Transverse colon (tissue), 3 donors: ENCODE results near the gene PLAC8L1.

ENCODE experiments used
- CTCF ChIP-seq, 5 experiments: fragments of 200-600 bp in 3 of 5; fragments of 450-650 bp in 2 of 5; sonication (generic) in 3 of 5; IDR thresholded peaks; 1 replicate in 2 of 5; 2 replicates in 3 of 5; pipeline ENCODE4 v1.5.1; 2016 to 2017; ENCODE audit warnings: antibody characterized with exemption in 5 of 5, inconsistent platforms in 3 of 5, mild to moderate bottlenecking in 2 of 5, moderate library complexity in 1 of 5
- POLR2A ChIP-seq: fragments of 450-650 bp; IDR thresholded peaks from one replicate; pipeline ENCODE4 v1.6.1; 2016; ENCODE audit warnings: antibody characterized with exemption, mild to moderate bottlenecking, moderate library complexity

- no peak for TF ChIP-seq CTCF (IDR thresholded peaks at IDR 0.05)
- no peak for TF ChIP-seq POLR2A
Observed at GRCh38 chr5:146076455-146076854, 28.9 kb downstream of the PLAC8L1 start.
